ENCODE data around the gene C8B.
A peak's percentile ranks its signal among the peaks of the same experiment; 100 is the strongest.

The C8B gene

GRCh38 chr1:56973923-56974742 is 8.3 kb upstream of the C8B start:
- peak; percentile 11 for DNase-seq (ENCODE audit: low read depth)
- no peak overlapping the region for H3K4me3 ChIP-seq (ENCODE audit: low read length)
- no peak for TF ChIP-seq CTCF (conservative IDR thresholded peaks at IDR 0.05; ENCODE audit: low read length)

GRCh38 chr1:56972976-56973375 is 7.2 kb upstream of the C8B start:
- no peak overlapping the region for H3K4me3 ChIP-seq (ENCODE audit: low read length)
- no peak for TF ChIP-seq CTCF (conservative IDR thresholded peaks at IDR 0.05; ENCODE audit: low read length)

GRCh38 chr1:56970280-56970679 is 4.5 kb upstream of the C8B start:
- no peak overlapping the region for H3K4me3 ChIP-seq (ENCODE audit: low read length)
- DNase-seq (ENCODE audit: low read depth): no peak
- no peak for TF ChIP-seq CTCF (conservative IDR thresholded peaks at IDR 0.05; ENCODE audit: low read length)

More at GRCh38 chr1:56972976-56973375, 7.2 kb upstream of the C8B start:
- DNase-seq (ENCODE audit: low read depth): peak; percentile 77

GRCh38 chr1:56968878-56969495 is 3.2 kb upstream of the C8B start:
- no peak for DNase-seq (ENCODE audit: low read depth)
- no peak for TF ChIP-seq CTCF (conservative IDR thresholded peaks at IDR 0.05; ENCODE audit: low read length)
- no peak overlapping the region for H3K4me3 ChIP-seq (ENCODE audit: low read length)

GRCh38 chr1:56967900-56968832 is 2.4 kb upstream of the C8B start:
- peak; percentile 52 for TF ChIP-seq CTCF (conservative IDR thresholded peaks at IDR 0.05; ENCODE audit: low read length)
- no peak for DNase-seq (ENCODE audit: low read depth)

GRCh38 chr1:56967355-56967754 is 1.5 kb upstream of the C8B start:
- no peak overlapping the region for H3K4me3 ChIP-seq (ENCODE audit: low read length)
- DNase-seq (ENCODE audit: low read depth): no peak
- no peak for TF ChIP-seq CTCF (conservative IDR thresholded peaks at IDR 0.05; ENCODE audit: low read length)

More at GRCh38 chr1:56967900-56968832, 2.4 kb upstream of the C8B start:
- H3K4me3 ChIP-seq (ENCODE audit: low read length): no peak overlapping the region
